SK-N-SH (cell line): ENCODE measurements around the gene GLI2.

Source experiments
- CHD2 ChIP-seq: fragments of 150-350 bp; IDR thresholded peaks from 2 replicates; pipeline ENCODE4 v1.6.1; 2018; ENCODE audit warnings: low read length; ENCODE audit not compliant: partially characterized antibody
- CTCF ChIP-seq: fragments of 200-600 bp; sonication (generic); IDR thresholded peaks from 2 replicates; pipeline ENCODE4 v1.6.1; 2017; ENCODE audit warnings: antibody characterized with exemption, mild to moderate bottlenecking, moderate library complexity
- EP300 ChIP-seq, 2 experiments: IDR thresholded peaks; 2 replicates each; pipeline versions ENCODE4 v1.4.0 to v1.6.1; 2012; ENCODE audit warnings: borderline replicate concordance in 1 of 2, low read depth in 1 of 2, low read length in 1 of 2
- FOXM1 ChIP-seq: IDR thresholded peaks from 2 replicates; pipeline ENCODE4 v1.4.0; 2012; ENCODE audit warnings: low read depth, mild to moderate bottlenecking
- GABPA ChIP-seq: IDR thresholded peaks from 2 replicates; pipeline ENCODE4 v1.4.0; 2012; ENCODE audit warnings: low read depth, mild to moderate bottlenecking
- JUND ChIP-seq: IDR thresholded peaks from 2 replicates; pipeline ENCODE4 v1.4.0; 2012
- MAX ChIP-seq: IDR thresholded peaks from 2 replicates; pipeline ENCODE4 v1.4.0; 2012; ENCODE audit warnings: low read depth
- MXI1 ChIP-seq: IDR thresholded peaks from 2 replicates; pipeline ENCODE4 v1.6.1; 2012; ENCODE audit warnings: mild to moderate bottlenecking, low read depth, low read length, improper control_type of control experiment
- POLR2AphosphoS5 ChIP-seq: IDR thresholded peaks from 2 replicates; pipeline ENCODE4 v1.6.1; 2012; ENCODE audit warnings: low read depth, low read length
- RCOR1 ChIP-seq: fragments of 150-350 bp; IDR thresholded peaks from 2 replicates; pipeline ENCODE4 v1.6.1; 2017; ENCODE audit warnings: antibody characterized with exemption, low read length
- USF1 ChIP-seq: IDR thresholded peaks from 2 replicates; pipeline ENCODE4 v1.4.0; 2012; ENCODE audit warnings: low read depth, borderline replicate concordance

GRCh38 chr2:120734930-120735651 lies 577 bp upstream of the GLI2 start:
- no peak for TF ChIP-seq POLR2AphosphoS5
- no peak for TF ChIP-seq CTCF
- no peak for TF ChIP-seq MAX
- no peak for TF ChIP-seq GABPA
- no peak for TF ChIP-seq RCOR1
- TF ChIP-seq EP300 (IDR thresholded peaks at IDR 0.05; ENCODE audit: borderline replicate concordance in 1 of 2, low read depth in 1 of 2, low read length in 1 of 2) = no peak
- no peak for TF ChIP-seq USF1
- no peak for TF ChIP-seq CHD2
- TF ChIP-seq FOXM1 = no peak
- no peak for TF ChIP-seq MXI1
- no peak for TF ChIP-seq JUND
